Right ventricle myocardium inferior (tissue), 1 donor: Measurements from ENCODE around the gene TMEM204. TPM values are rescaled to one million over a fixed set of nuclear protein-coding genes. Genes with fewer than 3 reads are reported as not detected.

Experiments used
- ATAC-seq: fragments of 200-7000 bp; cut with Tn5 transposase; one replicate; pipeline ENCODE4 v1.9.1; 2020; ENCODE audit warnings: mild to moderate bottlenecking, moderate library complexity
- DNase-seq: peaks from one replicate; pipeline ENCODE4 v3.0.0; 2021; ENCODE audit errors: missing footprints
- intact Hi-C: fragments of 100-400 bp; cut with DNase I; formaldehyde crosslinking; loops from one replicate; pipeline ENCODE4 v1.11.0; 2022
- total RNA-seq: library from RNA; stranded (reverse); fragmentation: NEBNext Ultra II Directional; extraction: Animal tissue kit (Norgen Biotek cat#: 25700); gene quantifications from one replicate; pipeline ENCODE4 v1.2.1, GENCODE V29; 2021
- donor health status: DM: no; HTN: yes; CAD: no; lungs with severe emphysema.

The TMEM204 gene
- total RNA-seq, 1 donor from 2014 or later = 30.7 TPM

DNA sequence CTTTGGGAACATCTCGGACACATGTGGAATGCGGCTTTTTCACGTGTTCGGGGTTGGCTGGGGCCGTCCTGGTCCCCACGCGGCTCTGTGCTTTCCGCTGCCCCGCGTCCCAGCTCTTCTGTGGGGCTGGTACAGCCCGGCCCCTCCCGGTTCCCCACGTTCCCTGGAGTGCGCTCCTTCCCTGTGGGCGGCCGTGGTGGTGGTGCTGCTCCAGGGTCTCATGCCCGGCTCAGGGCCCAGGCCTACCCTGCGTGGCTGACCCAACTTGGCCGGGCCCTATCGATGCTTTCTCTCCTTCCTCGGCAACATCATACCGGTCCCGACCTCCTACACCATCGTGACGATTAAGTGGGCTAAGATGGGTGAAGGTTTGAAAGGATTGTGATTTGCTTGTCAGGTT is 37.0 kb upstream of the TMEM204 start:
- no peak for ATAC-seq
- intact Hi-C loops = no loop called here
- DNase-seq = peak; percentile 6

DNA sequence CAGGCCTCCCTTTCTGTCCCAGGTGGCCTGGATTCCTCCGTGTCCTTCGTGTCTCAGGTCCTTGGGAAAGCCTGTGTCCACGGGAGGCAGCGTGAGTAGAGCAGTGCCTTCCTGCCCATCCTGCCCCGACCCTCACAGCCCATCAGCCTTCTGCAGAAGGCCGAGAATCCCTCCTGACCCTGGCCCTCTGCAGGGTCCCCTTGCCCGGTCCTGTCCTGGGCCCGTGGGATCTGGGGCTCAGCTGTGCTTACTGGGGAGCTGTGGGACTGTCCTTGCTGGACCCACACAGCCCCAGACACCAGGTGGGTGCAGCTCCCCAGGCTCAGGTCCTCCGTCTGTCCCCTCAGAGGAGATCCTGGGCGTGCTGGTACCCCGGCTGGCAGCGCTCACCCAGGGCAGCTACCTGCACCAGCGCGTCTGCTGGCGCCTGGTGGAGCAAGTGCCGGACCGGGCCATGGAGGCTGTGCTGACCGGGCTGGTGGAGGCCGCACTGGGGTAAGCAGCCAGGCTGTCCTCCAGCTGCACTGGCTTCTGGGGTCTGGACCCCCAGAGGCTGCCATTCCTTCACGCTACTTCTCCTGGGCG is 36.4 kb upstream of the TMEM204 start:
- ATAC-seq (no peak), DNase-seq (peak; percentile 47)
- intact Hi-C loops = no loop called here

DNA sequence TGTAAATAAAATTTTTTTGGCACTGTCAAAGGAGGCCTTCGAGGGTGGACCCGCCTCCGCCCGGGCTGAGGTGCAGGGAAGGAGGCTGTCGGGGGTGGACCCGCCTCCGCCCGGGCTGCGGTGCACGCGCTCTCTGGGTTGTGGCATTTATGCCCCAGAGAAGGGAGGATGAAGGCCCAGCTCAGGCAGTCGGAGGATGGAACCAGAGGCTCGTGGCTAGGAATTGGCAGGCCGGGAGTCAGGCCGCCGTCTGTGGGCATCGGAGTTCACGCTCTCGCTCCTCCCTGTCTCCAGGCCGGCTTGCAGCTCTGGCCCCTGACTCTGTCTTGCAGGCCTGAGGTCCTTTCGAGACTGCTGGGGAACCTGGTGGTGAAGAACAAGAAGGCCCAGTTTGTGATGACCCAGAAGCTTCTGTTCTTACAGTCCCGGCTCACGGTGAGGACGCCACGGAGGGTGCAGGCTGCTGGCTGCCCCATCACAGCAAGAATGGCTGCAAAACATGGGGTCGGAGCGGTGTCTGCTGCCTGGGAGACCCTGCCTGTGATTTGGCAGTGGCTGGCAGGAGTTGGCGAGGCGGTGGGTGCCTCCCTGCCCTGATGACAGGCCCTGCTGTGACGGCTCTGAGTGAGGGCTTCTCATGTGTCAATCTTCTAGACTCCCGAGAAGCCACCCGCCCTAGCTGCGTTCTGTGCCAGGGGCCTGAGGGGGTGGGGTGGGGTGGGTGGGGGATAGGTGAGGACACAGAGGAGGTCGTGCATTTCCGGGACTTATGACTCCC is 34.4 kb upstream of the TMEM204 start:
- ATAC-seq = no peak
- DNase-seq = peak; percentile 22
- intact Hi-C loops = no loop called here

GRCh38 chr16:1499756-1500464 is 33.6 kb upstream of the TMEM204 start:
- ATAC-seq = no peak
- DNase-seq = peak; percentile 32
- intact Hi-C loops = no loop called here

GRCh38 chr16:1500465-1501150 is 32.9 kb upstream of the TMEM204 start:
- intact Hi-C loops = no loop called here
- ATAC-seq (no peak), DNase-seq (peak; percentile 50)

- ATAC-seq = no peak
- DNase-seq = peak; percentile 22
- intact Hi-C loops = no loop called here
Observed at GRCh38 chr16:1501630-1502029, 31.8 kb upstream of the TMEM204 start.

- ATAC-seq (no peak), DNase-seq (peak; percentile 55)
- intact Hi-C loops = no loop called here
Observed at GRCh38 chr16:1502092-1503004, 31.1 kb upstream of the TMEM204 start.

DNA sequence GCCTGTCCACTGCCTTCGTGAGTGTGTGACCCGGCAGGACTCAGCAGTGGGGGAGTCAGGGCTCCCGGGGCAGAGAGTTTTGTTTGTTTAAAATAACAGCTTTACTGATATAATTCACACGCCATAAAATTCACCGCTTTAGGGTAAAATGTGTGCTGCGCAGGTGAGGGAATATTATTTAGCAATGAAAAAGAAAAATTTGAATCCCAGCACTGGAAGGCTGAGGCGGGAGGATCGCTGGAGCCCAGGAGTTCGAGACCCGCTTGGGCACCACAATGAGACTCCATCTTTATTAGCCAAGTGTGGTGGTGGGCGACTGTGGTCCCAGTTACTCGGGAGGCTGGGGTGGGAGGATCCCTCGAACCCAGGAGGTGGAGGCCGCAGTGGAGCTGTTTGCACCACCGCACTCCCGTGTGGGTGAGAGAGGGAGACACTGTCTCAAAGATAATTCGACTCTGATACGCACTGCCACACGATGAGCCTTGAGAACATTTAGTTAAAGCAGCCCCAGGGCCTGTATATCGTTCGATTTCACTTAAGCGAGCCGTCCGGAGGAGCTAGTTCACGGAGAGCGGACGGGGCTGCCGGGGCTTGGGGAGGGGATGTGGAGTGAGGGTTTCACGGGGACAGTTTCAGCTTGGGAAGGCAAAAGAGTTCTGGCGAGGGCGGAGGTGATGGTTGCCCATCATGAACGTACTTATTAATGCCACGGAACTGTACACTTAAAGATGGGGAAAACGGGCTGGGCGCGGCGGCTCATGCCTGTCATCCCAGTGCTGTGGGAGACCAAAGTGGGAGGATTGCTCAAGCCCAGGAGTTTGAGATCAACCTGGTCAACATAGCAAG is 30.1 kb upstream of the TMEM204 start:
- intact Hi-C loops = no loop called here
- ATAC-seq (no peak), DNase-seq (peak; percentile 14)

- DNase-seq (peak; percentile 59), ATAC-seq (no peak)
- intact Hi-C loops = no loop called here
Observed at GRCh38 chr16:1505073-1505844, 28.2 kb upstream of the TMEM204 start.

GRCh38 chr16:1505912-1506311 is 27.6 kb upstream of the TMEM204 start:
- intact Hi-C loops = no loop called here
- DNase-seq (peak; percentile 41), ATAC-seq (no peak)

DNA sequence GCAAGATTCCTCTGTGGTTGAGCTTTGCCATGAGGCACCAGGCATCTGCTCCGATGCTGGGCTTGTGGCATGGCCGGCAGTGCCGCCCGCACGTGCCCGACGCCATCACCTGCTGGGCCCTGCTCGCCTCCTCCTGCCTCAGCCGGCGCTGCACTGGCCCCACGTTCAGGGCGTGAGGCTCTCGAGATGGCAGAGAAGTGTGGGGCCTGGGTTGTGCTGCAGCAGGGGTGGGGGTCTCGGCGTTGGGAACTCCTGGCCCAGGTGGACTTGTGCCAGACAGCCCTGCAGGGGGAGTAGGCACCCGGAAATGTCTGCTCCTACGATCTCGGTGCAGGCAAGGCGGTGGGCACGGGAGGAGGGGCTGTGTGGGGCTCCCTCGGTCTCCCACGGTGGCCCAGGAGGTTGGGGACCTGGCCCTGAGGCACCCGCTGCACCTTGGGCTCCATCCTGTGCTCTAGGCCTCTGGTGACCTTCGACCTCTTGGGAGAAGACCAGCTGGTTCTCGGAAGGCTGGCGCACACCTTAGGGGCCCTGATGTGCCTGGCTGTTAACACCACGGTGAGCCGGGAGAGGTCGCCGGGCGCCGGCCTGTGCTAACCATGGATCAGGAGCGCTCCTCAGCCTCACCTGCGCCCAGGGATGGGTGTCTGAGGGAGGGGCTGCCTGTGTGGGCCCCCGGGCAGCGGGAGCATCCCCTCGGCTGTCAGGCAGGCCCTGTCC is 26.8 kb upstream of the TMEM204 start:
- peak; percentile 13 for DNase-seq
- intact Hi-C loops = no loop called here

GRCh38 chr16:1508494-1509187 is 24.8 kb upstream of the TMEM204 start:
- ATAC-seq = no peak
- intact Hi-C loops = no loop called here
- DNase-seq = peak; percentile 70

More for the DNA sequence above, 26.8 kb upstream of the TMEM204 start:
- ATAC-seq = no peak

DNA sequence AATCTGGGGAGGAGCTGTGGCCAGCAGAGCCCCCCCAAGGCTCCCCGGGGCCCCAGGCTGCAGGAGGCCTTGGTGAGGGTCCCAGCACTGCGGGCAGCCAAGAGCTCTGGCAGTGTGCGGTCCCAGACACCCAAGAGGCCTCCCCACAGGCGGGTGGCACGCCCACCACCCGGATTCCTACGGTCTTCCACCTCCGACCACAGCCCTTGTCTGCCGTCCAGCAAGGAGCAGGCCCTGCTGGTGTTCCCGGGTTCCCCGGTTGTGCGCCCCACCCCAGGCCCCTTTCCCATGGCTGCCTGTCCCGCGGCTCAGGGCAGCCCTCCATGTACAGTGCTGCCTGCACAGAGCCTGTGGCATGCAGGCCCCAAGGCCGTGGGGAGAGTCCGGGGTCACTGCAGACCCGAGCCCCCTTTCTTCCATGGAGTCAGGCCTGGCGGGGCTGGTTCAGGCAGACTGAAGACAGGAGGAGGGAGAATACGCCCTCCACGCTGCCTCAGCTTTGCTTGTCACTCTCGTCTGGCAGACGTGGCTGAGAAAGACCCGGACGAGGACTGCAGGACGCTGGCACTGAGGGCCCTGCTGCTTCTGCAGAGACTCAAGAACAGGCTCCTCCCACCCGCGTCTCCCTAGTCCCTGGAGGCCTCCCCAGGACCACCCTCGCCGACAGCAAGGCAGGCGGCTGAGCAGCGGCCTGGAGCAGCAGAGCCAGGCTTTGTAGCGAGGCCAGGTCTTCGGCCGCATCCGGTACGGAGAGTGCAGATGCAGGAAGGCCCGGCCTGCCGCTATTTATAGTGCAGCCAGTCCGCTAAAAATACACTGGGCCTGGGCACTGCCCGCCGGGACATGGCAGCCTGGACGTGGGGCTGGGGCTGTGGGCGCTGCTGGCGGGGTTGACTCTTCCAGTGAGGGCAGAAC is 23.9 kb upstream of the TMEM204 start:
- DNase-seq (peak; percentile 73), ATAC-seq (peak; percentile 82)
- intact Hi-C loops = no loop called here

DNA sequence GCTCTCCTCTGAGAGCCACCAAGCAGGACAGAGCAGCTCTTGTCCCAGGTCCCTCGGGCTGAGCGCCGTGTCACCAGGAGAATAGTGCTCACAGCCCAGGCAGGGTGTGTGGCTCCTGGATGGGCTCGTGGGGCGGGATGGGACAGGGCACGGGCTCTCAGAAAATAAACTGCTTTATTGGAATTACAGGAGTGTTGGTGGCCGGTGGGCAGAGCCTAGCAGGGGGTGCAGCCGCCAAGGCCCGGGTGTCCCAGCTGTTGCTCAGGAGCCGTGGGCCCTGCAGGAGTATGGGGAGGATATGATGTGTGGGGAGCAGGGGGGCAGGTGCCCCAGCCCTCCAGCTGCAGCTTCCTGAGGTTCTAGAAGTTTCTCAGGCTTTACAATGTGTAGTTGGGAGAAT is 23.2 kb upstream of the TMEM204 start:
- DNase-seq = no peak
- no peak for ATAC-seq
- intact Hi-C loops = no loop called here

GRCh38 chr16:1510941-1511351 is 22.5 kb upstream of the TMEM204 start:
- intact Hi-C loops = no loop called here
- ATAC-seq (no peak), DNase-seq (peak; percentile 59)
